ENCODE measurements around the gene PCDH17. TPM values are rescaled to one million over a fixed set of nuclear protein-coding genes. Genes with fewer than 3 reads are reported as not detected.

The PCDH17 gene
- total RNA-seq, 1 experiment from 2014 or later: not detected

DNA sequence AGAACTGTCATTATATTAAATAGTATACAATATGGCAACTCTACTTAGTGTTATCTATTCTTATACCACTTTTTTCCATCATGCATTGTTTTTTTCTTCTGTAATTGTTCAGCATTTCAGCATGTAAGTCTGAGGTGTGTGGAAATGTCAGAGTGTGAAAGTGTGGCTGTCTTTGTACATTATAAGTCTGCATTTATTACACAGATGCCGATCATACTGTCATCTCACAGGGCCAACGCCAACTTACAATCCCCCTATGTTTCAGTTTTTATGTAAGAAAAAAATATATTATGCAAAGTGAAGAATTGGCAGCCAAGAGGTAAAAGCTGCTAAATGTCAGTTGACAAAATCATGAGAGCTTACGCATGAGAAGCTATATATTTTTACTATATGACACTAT, 42.9 kb upstream of the PCDH17 start:
- H4K20me1 ChIP-seq (ENCODE audit: insufficient read depth): no peaks in the 10 kb centered on the region
- no peak overlapping the region for H3K4me2 ChIP-seq
- no peaks in the 10 kb centered on the region for H3K4me1 ChIP-seq (replicated peaks; ENCODE audit: insufficient read depth)
- H3K4me3 ChIP-seq: no peak overlapping the region
- POLR2A ChIA-PET (ENCODE audit: unreplicated experiment): no interaction called here
- no peak for DNase-seq
- H3K27ac ChIP-seq: no peak overlapping the region
- H3K36me3 ChIP-seq (ENCODE audit: low read depth): no peaks in the 10 kb centered on the region
- H2AFZ ChIP-seq: no peak overlapping the region
- no peaks in the 10 kb centered on the region for H3F3A ChIP-seq (ENCODE audit: insufficient read depth, low read depth)
- CTCF ChIA-PET: no interaction called here
- BruUV-seq (replicated peaks): no TSS peak
- H3K9me2 ChIP-seq (ENCODE audit: insufficient read depth): no peaks in the 10 kb centered on the region
- intact Hi-C loops (cut with micrococcal nuclease; ENCODE audit: unreplicated experiment): no loop called here
- no peaks in the 10 kb centered on the region for H3K9me3 ChIP-seq (ENCODE audit: insufficient read depth, low read depth)
- H3K79me2 ChIP-seq (ENCODE audit: low read depth): no peaks in the 10 kb centered on the region
- TF ChIP-seq EZH2 (IDR thresholded peaks at IDR 0.05; ENCODE audit: low read depth) (no peak), CTCF (conservative IDR thresholded peaks at IDR 0.05) (no peak)
- no peaks in the 10 kb centered on the region for H3K27me3 ChIP-seq (ENCODE audit: insufficient read depth, low read depth)

DNA sequence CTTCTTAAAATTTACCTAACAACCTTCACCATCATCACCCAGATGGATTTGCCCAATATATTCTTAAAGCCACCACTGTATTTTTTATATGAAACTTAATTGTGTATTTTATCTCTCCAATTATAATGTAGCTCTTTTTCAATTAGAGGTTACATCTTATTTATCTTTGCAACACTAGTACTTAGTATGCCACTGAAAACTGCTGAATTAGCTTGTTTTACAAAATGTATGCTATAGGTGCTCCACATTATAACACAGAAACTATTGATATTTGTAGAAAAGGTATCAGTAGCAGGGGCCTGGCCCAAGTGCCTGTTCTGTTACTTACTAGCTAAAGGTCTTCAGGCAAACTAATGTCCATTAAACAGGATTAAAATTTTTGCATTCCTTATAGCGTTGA, 35.8 kb upstream of the PCDH17 start:
- ChIA-PET CTCF (no interaction called here), POLR2A (ENCODE audit: unreplicated experiment) (no interaction called here)
- Histone ChIP-seq H3K4me3 (no peak overlapping the region), H3K27me3 (ENCODE audit: insufficient read depth, low read depth) (no peaks in the 10 kb centered on the region), H4K20me1 (ENCODE audit: insufficient read depth) (no peaks in the 10 kb centered on the region), H3K4me2 (no peak overlapping the region), H3K9me3 (ENCODE audit: insufficient read depth, low read depth) (no peaks in the 10 kb centered on the region), H3F3A (ENCODE audit: insufficient read depth, low read depth) (no peaks in the 10 kb centered on the region), H2AFZ (no peak overlapping the region), H3K4me1 (replicated peaks; ENCODE audit: insufficient read depth) (no peaks in the 10 kb centered on the region), H3K27ac (no peak overlapping the region), H3K36me3 (ENCODE audit: low read depth) (no peaks in the 10 kb centered on the region), H3K79me2 (ENCODE audit: low read depth) (no peaks in the 10 kb centered on the region), H3K9me2 (ENCODE audit: insufficient read depth) (no peaks in the 10 kb centered on the region)
- BruUV-seq (replicated peaks): no TSS peak
- TF ChIP-seq EZH2 (IDR thresholded peaks at IDR 0.05; ENCODE audit: low read depth) (no peak), CTCF (conservative IDR thresholded peaks at IDR 0.05) (no peak)
- intact Hi-C loops (cut with micrococcal nuclease; ENCODE audit: unreplicated experiment): no loop called here
- no peak for DNase-seq

DNA sequence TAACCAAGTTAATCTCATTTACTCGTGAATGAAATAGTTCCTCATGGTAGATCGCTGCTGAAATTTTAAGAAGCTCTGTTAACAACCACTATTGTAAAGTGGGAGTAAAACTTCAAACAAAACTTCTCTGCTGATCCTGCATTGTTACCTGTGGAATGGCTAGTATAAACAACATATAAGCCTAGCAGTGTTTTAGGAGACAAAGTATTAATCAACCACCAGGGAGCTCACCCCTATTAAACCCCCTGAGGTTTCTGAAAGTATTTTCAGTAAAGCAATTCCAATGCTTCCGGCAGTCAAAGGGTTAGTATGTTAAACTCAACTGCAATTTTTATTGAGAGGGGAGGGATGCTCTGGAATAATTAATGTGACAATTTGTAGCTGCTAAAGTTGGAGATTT, 30.0 kb upstream of the PCDH17 start:
- intact Hi-C loops (cut with micrococcal nuclease; ENCODE audit: unreplicated experiment): no loop called here
- Histone ChIP-seq H4K20me1 (ENCODE audit: insufficient read depth) (no peaks in the 10 kb centered on the region), H3K9me2 (ENCODE audit: insufficient read depth) (no peaks in the 10 kb centered on the region), H3F3A (ENCODE audit: insufficient read depth, low read depth) (no peaks in the 10 kb centered on the region), H3K79me2 (ENCODE audit: low read depth) (no peaks in the 10 kb centered on the region), H3K4me1 (replicated peaks; ENCODE audit: insufficient read depth) (no peaks in the 10 kb centered on the region), H3K27ac (no peak overlapping the region), H3K4me3 (no peak overlapping the region), H2AFZ (no peak overlapping the region), H3K36me3 (ENCODE audit: low read depth) (no peaks in the 10 kb centered on the region), H3K9me3 (ENCODE audit: insufficient read depth, low read depth) (no peaks in the 10 kb centered on the region), H3K4me2 (no peak overlapping the region), H3K27me3 (ENCODE audit: insufficient read depth, low read depth) (no peaks in the 10 kb centered on the region)
- ChIA-PET CTCF (no interaction called here), POLR2A (ENCODE audit: unreplicated experiment) (no interaction called here)
- BruUV-seq (replicated peaks): no TSS peak
- TF ChIP-seq EZH2 (IDR thresholded peaks at IDR 0.05; ENCODE audit: low read depth) (no peak), CTCF (conservative IDR thresholded peaks at IDR 0.05) (no peak)
- DNase-seq: no peak

Data from PC-9 (cell line).